Psoas muscle (tissue), 8 donors: Measurements from ENCODE around the gene IRF7. TPM values are rescaled to one million over a fixed set of nuclear protein-coding genes. Genes with fewer than 3 reads are reported as not detected.

ENCODE experiments used
- ATAC-seq, 4 donors: fragments of 200-7000 bp; cut with Tn5 transposase; one replicate each; pipeline ENCODE4 v1.9.1; 2020; ENCODE audit warnings: moderate library complexity in 3 of 4, mild to moderate bottlenecking in 2 of 4
- DNase-seq, 2 donors: peaks; one replicate each; pipeline ENCODE4 v3.0.0-alpha.2; 2020
- H3K27ac ChIP-seq: fragments of 200-600 bp; one replicate; pipeline ENCODE4 v1.8.0; 2022
- H3K27me3 ChIP-seq, 3 donors: fragments of 200-600 bp in 1 of 3; one replicate each; pipeline versions ENCODE4 v1.6.1 to v1.8.0; 2013 to 2022; ENCODE audit warnings: low read length in 2 of 3, mild to moderate bottlenecking in 2 of 3, moderate library complexity in 1 of 3; ENCODE audit not compliant: insufficient read depth in 3 of 3
- H3K36me3 ChIP-seq, 2 donors: fragments of 200-600 bp in 1 of 2; one replicate each; pipeline versions ENCODE4 v1.6.1 to v1.8.0; 2013 to 2022; ENCODE audit warnings: low read depth in 1 of 2, mild to moderate bottlenecking in 1 of 2, moderate library complexity in 1 of 2; ENCODE audit not compliant: insufficient read depth in 1 of 2
- H3K4me1 ChIP-seq: fragments of 200-600 bp; one replicate; pipeline ENCODE4 v1.8.0; 2022
- H3K4me3 ChIP-seq: fragments of 200-600 bp; one replicate; pipeline ENCODE4 v1.8.0; 2022; ENCODE audit warnings: mild to moderate bottlenecking
- H3K9me3 ChIP-seq: fragments of 200-600 bp; one replicate; pipeline ENCODE4 v1.8.0; 2022
- CTCF ChIP-seq: fragments of 200-600 bp; IDR thresholded peaks from one replicate; pipeline ENCODE4 v1.8.0; 2022; ENCODE audit warnings: antibody characterized with exemption
- WGBS, 3 donors: extraction: QIAGEN DNeasy Blood & Tissue Kit; methylation state at CpG; one replicate each; pipeline versions ENCODE4 v1.1.6 to v1.1.7; 2013; 5-methylcytosine and 5-hydroxymethylcytosine counted together
- intact Hi-C, 2 donors: fragments of 100-400 bp; cut with DNase I; formaldehyde crosslinking; loops; one replicate each; pipeline versions ENCODE4 v1.11.0 to v1.14.2; 2022
- polyA plus RNA-seq, 3 donors: library from polyadenylated mRNA; stranded (reverse); fragments of 200-250 nt; gene quantifications; one replicate each; pipeline ENCODE4 v1.2.3, GENCODE V29; 2013
- total RNA-seq, 4 donors: library from RNA; stranded (reverse); fragmentation: NEBNext Ultra II Directional in 2 of 4; extraction: Animal tissue kit (Norgen Biotek cat#: 25700) in 2 of 4; gene quantifications; one replicate each; pipeline versions ENCODE4 v1.2.1 to v1.2.4, GENCODE V29; 2021 to 2023
- donor health status: healthy with polysubstance abuse.
- donor health status: DM: no; HTN: no; CAD: no; lungs with moderate emphysema.
- donor health status: Bipolar disorder and iron deficiency.
- donor health status: healthy.
- donor health status: DM: yes; HTN: yes; CAD: no.
- donor health status: DM: no; HTN: no; CAD: no.
- donor health status: DM: no; HTN: no; CAD: no.
- donor health status: DM: yes; HTN: yes; CAD: no.

The IRF7 gene
- total and polyA plus RNA-seq, 7 donors: 7.5 to 23.1 (median 12.9) TPM

GRCh38 chr11:619628-620050 is 3.9 kb upstream of the IRF7 start:
- intact Hi-C loops: no loop called here
- DNase-seq: no peak
- H3K36me3 ChIP-seq: peaks cover 0 to 8% of the 10 kb centered on the region in 2 donors
- no peaks in the 10 kb centered on the region for H3K9me3 ChIP-seq
- H3K27ac ChIP-seq: no peak overlapping the region
- ATAC-seq: no peak
- H3K4me1 ChIP-seq: peaks cover 11% of the 10 kb centered on the region
- no peaks in the 10 kb centered on the region for H3K27me3 ChIP-seq
- TF ChIP-seq CTCF: no peak
- WGBS, 3 donors: 94 to 96% (median 95%) methylated on average over 17 to 22 of the region's 22 CpGs
- no peak overlapping the region for H3K4me3 ChIP-seq

GRCh38 chr11:618856-619627 is 3.3 kb upstream of the IRF7 start:
- WGBS, 3 donors: 89 to 91% (median 90%) methylated on average over 16 to 24 of the region's 24 CpGs
- Histone ChIP-seq H3K4me3 (no peak overlapping the region), H3K36me3 (peaks cover 0 to 12% of the 10 kb centered on the region in 2 donors), H3K9me3 (no peaks in the 10 kb centered on the region), H3K4me1 (peaks cover 17% of the 10 kb centered on the region), H3K27me3 (no peaks in the 10 kb centered on the region), H3K27ac (no peak overlapping the region)
- ATAC-seq (no peak), DNase-seq (peak in 1 of 2 donors; percentile 13)
- intact Hi-C loops: no loop called here
- TF ChIP-seq CTCF: no peak

GRCh38 chr11:617912-618682 is 2.3 kb upstream of the IRF7 start:
- no peak overlapping the region for H3K27ac ChIP-seq
- DNase-seq (no peak), ATAC-seq (no peak)
- no peak overlapping the region for H3K4me3 ChIP-seq
- TF ChIP-seq CTCF: no peak
- no peaks in the 10 kb centered on the region for H3K9me3 ChIP-seq
- intact Hi-C loops: no loop called here
- no peaks in the 10 kb centered on the region for H3K27me3 ChIP-seq
- peaks cover 0 to 15% of the 10 kb centered on the region in 2 donors for H3K36me3 ChIP-seq
- WGBS, 3 donors: 89 to 91% (median 89%) methylated on average over 24 to 25 of the region's 25 CpGs
- H3K4me1 ChIP-seq: peaks cover 24% of the 10 kb centered on the region

- DNase-seq (peak in 1 of 2 donors; percentile 33), ATAC-seq (no peak)
- peaks cover 31% of the 10 kb centered on the region for H3K4me1 ChIP-seq
- H3K36me3 ChIP-seq: peaks cover 0 to 18% of the 10 kb centered on the region in 2 donors
- H3K27me3 ChIP-seq: no peaks in the 10 kb centered on the region
- H3K27ac ChIP-seq: no peak overlapping the region
- intact Hi-C loops: no loop called here
- H3K9me3 ChIP-seq: no peaks in the 10 kb centered on the region
- WGBS, 3 donors: 91 to 94% (median 93%) methylated on average over 38 to 57 of the region's 57 CpGs
- H3K4me3 ChIP-seq: no peak overlapping the region
- no peak for TF ChIP-seq CTCF
Measured at GRCh38 chr11:617199-617911, 1.6 kb upstream of the IRF7 start.
